ENCODE measurements around the gene IRF9.

DNA sequence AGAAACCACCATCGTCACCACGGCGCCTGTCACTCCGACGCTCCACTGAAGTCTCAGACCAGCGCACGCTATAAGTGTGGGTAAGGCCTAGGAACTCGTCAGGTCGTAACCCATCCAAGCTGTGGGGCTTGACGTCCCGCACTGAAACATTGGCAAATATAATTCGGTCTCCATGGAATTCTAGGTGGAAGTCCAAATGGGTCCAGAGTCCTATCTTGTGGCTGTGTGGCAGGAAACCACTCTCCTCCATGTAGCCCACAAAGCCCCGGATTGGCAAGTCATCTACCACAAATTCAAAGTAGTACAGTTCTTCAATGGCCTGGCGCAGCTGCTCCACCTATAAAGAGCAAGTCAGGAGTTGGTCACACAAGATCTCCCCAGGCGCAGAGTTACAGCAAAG, 31.9 kb downstream of the IRF9 start:
- TF ChIP-seq EZH2 (optimal IDR thresholded peaks at IDR 0.05; ENCODE audit: low read depth, low read length), result no peak
- TF ChIP-seq, protein P1, sequence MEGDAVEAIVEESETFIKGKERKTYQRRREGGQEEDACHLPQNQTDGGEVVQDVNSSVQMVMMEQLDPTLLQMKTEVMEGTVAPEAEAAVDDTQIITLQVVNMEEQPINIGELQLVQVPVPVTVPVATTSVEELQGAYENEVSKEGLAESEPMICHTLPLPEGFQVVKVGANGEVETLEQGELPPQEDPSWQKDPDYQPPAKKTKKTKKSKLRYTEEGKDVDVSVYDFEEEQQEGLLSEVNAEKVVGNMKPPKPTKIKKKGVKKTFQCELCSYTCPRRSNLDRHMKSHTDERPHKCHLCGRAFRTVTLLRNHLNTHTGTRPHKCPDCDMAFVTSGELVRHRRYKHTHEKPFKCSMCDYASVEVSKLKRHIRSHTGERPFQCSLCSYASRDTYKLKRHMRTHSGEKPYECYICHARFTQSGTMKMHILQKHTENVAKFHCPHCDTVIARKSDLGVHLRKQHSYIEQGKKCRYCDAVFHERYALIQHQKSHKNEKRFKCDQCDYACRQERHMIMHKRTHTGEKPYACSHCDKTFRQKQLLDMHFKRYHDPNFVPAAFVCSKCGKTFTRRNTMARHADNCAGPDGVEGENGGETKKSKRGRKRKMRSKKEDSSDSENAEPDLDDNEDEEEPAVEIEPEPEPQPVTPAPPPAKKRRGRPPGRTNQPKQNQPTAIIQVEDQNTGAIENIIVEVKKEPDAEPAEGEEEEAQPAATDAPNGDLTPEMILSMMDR (IDR thresholded peaks at IDR 0.05; ENCODE audit: low read length), result no peak
